T-helper 2 cell treated with Interferon-gamma antibody and Interleukin-4, amounts not matched to agents 5 μg/mL and 100 μg/mL, for 36 hours (primary cell): ENCODE data around the gene HYI.

Experiments used
- DNase-seq: peaks from one replicate; pipeline ENCODE4 v3.0.0; 2021; ENCODE audit warnings: low spot score
- H3K27ac Mint-ChIP-seq: one replicate; pipeline ENCODE4 v1.8.0; 2021; ENCODE audit warnings: mild to moderate bottlenecking, mixed read lengths
- H3K27me3 Mint-ChIP-seq: one replicate; pipeline ENCODE4 v1.8.0; 2021; ENCODE audit warnings: low read depth, mixed read lengths
- H3K36me3 Mint-ChIP-seq: one replicate; pipeline ENCODE4 v1.8.0; 2021; ENCODE audit warnings: low read depth, mixed read lengths
- H3K4me1 Mint-ChIP-seq: one replicate; pipeline ENCODE4 v1.8.0; 2021; ENCODE audit warnings: low read depth, mixed read lengths
- H3K4me3 Mint-ChIP-seq: one replicate; pipeline ENCODE4 v1.8.0; 2022; ENCODE audit warnings: mild to moderate bottlenecking, moderate library complexity, mixed read lengths
- H3K9me3 Mint-ChIP-seq: one replicate; pipeline ENCODE4 v1.8.0; 2021; ENCODE audit warnings: mixed read lengths

Gene HYI

DNA sequence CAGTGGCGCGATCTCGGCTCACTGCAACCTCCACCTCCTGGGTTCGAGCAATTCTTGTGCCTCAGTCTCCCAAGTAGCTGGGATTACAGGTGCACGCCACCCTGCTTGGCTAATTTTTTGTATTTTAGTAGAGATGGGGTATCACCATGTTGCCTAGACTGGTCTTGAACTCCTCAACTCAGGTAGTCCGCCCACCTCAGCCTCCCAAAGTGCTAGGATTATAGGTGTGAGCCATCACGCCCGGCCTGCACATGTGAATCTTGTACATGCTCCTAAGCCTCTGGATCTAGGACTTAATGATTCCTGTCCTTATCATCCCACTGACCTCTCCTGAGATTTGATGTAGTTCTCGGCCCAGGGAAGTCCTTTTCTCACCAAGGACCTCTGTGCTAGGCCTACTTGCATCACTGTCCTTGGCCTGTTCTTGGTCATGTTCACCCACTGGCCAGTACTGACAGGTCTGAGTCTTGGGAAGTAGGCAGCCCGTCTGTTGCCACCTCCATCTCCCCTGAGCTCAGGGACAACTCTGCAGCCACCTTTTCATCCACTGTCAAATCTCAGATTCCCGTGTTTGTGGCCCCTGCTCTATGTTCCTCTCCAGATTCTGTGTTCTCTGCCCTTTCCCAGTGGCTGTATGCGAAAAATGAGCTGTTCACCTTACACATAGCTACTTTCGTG is 9.4 kb downstream of the HYI start:
- Mint-ChIP-seq H3K36me3 (peaks cover 43% of the 10 kb centered on the region), H3K4me1 (no peaks in the 10 kb centered on the region), H3K9me3 (no peaks in the 10 kb centered on the region), H3K4me3 (no peak overlapping the region), H3K27ac (no peak overlapping the region), H3K27me3 (no peaks in the 10 kb centered on the region)
- no peak for DNase-seq

GRCh38 chr1:43443197-43443946 is 10.4 kb downstream of the HYI start:
- Mint-ChIP-seq H3K4me3 (no peak overlapping the region), H3K4me1 (no peaks in the 10 kb centered on the region), H3K9me3 (no peaks in the 10 kb centered on the region), H3K36me3 (peaks cover 37% of the 10 kb centered on the region), H3K27me3 (no peaks in the 10 kb centered on the region), H3K27ac (no peak overlapping the region)
- DNase-seq: no peak

- no peak for DNase-seq
- H3K27ac Mint-ChIP-seq: no peak overlapping the region
These were observed 11.0 kb downstream of the HYI start for GRCh38 chr1:43442756-43443155.

GRCh38 chr1:43441894-43442637 is 11.7 kb downstream of the HYI start:
- Mint-ChIP-seq H3K4me3 (no peak overlapping the region), H3K27ac (no peak overlapping the region), H3K36me3 (peaks cover 32% of the 10 kb centered on the region), H3K4me1 (no peaks in the 10 kb centered on the region), H3K27me3 (no peaks in the 10 kb centered on the region), H3K9me3 (no peaks in the 10 kb centered on the region)
- DNase-seq: no peak

More at GRCh38 chr1:43442756-43443155, 11.0 kb downstream of the HYI start:
- no peaks in the 10 kb centered on the region for H3K4me1 Mint-ChIP-seq
- H3K27me3 Mint-ChIP-seq: no peaks in the 10 kb centered on the region
- H3K36me3 Mint-ChIP-seq: peaks cover 37% of the 10 kb centered on the region
- no peaks in the 10 kb centered on the region for H3K9me3 Mint-ChIP-seq
- H3K4me3 Mint-ChIP-seq: no peak overlapping the region

- Mint-ChIP-seq H3K9me3 (no peaks in the 10 kb centered on the region), H3K27me3 (no peaks in the 10 kb centered on the region), H3K4me1 (no peaks in the 10 kb centered on the region), H3K4me3 (no peak overlapping the region), H3K27ac (no peak overlapping the region), H3K36me3 (peaks cover 30% of the 10 kb centered on the region)
- no peak for DNase-seq
These were observed 12.4 kb downstream of the HYI start for GRCh38 chr1:43441166-43441893.

DNA sequence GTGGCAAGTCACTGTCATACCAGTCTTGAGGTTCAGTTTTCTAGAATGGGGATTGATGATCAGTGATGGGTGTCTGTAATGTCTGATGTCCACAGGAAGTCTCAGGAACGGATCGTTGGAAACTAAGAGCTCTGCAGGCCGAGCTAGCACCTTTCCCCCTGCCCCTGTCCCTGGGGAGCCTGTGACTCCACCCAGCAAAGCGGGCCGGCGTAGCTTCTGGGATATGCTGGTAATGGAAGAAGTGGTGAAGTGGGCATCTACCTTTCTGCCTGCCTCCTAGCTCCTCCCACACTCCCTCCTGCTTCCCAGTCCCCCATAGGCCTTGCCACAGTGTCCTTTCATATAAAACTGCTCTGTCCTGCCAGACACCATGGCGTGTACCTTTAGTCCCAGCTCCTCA is 13.4 kb downstream of the HYI start:
- Mint-ChIP-seq H3K27me3 (no peaks in the 10 kb centered on the region), H3K27ac (no peak overlapping the region), H3K9me3 (no peaks in the 10 kb centered on the region), H3K36me3 (peaks cover 27% of the 10 kb centered on the region), H3K4me1 (peaks cover 2% of the 10 kb centered on the region), H3K4me3 (no peak overlapping the region)
- no peak for DNase-seq

- Mint-ChIP-seq H3K4me3 (no peak overlapping the region), H3K27me3 (no peaks in the 10 kb centered on the region), H3K27ac (no peak overlapping the region), H3K9me3 (no peaks in the 10 kb centered on the region), H3K4me1 (peaks cover 3% of the 10 kb centered on the region), H3K36me3 (peaks cover 23% of the 10 kb centered on the region)
- no peak for DNase-seq
These were observed 13.9 kb downstream of the HYI start for GRCh38 chr1:43439781-43440180.

DNA sequence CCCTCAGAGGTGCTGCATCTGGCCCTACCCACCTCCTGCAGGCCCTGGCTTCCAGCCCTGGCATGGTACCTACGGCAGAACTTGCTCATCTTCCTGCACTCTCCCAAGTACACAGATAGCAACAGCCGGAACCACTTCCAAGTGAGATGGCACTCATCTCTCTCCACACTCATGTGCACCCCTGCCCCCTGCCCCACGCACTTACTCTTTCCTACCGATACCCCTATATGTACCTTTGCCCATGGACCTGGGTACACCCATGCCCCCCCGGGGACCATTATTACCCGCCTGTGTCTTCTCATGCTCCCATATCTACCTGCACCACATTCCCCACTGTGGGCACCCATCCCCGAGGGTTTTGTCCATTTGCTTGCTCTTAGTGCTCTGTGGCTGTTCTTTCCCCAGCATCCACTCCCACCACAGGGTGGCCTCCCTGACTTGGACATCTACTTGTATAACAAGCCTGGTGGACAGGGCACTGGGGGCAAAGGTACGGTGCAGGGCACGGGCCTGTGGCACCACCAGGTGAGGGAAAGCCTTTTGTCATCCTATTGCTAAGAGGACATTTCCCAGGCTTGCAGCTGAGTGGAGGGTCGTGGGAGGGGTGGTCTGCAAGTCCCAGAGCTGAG is 14.7 kb downstream of the HYI start:
- Mint-ChIP-seq H3K9me3 (no peaks in the 10 kb centered on the region), H3K27ac (no peak overlapping the region), H3K36me3 (peaks cover 19% of the 10 kb centered on the region), H3K27me3 (no peaks in the 10 kb centered on the region), H3K4me1 (peaks cover 3% of the 10 kb centered on the region), H3K4me3 (no peak overlapping the region)
- no peak for DNase-seq

- Mint-ChIP-seq H3K4me1 (peaks cover 3% of the 10 kb centered on the region), H3K9me3 (no peaks in the 10 kb centered on the region), H3K27ac (no peak overlapping the region), H3K4me3 (no peak overlapping the region), H3K36me3 (peaks cover 19% of the 10 kb centered on the region), H3K27me3 (no peaks in the 10 kb centered on the region)
- no peak for DNase-seq
These were observed 15.2 kb downstream of the HYI start for GRCh38 chr1:43438576-43438952.

GRCh38 chr1:43438006-43438405 is 15.7 kb downstream of the HYI start:
- Mint-ChIP-seq H3K9me3 (no peaks in the 10 kb centered on the region), H3K36me3 (peaks cover 17% of the 10 kb centered on the region)

DNA sequence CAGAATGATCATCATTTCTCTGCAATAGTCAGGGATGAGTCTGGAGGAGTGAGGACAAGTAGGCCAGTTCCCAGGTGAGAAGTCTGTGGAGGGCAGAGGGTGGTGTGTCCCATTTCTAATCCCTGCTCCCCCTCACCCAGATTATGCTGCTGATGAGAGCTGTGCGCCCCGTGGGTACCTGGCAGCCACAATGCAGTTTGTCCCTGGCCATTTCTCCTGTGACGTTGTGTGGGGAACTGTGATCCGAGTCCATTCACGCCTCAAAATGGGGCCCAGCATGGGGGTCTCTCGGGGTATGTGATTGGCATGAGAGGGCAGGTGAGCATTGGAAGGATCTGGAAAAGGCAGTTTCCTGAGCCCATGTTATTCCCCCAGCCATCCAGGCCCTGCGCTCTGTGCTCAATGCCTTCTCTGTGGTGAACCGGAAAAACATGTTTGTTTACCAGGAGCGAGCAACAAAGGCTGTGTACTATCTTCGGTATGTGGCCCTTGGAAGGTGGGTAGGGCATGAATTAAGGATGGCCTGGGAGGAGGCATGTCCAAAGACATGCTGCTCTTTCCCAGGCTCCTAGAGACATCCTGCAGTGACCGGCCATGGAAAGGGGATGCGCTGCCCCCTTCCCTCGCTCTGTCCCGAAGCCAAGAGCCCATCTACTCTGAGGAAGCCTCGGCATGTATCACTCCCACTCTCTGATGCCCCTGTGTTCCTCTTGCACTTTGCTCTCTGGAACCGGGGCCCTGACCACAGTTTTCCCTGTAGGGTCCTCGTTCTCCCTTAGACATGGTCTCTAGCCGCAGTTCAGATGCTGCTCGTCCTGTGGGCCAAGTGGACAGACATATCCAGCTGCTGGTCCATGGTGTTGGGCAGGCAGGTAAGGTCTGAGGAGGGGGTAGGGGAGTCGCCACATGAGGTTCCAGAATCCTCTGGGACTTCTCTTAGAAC is 16.4 kb downstream of the HYI start:
- H3K36me3 Mint-ChIP-seq: peaks cover 21% of the 10 kb centered on the region
- H3K4me1 Mint-ChIP-seq: peaks cover 3% of the 10 kb centered on the region

More at GRCh38 chr1:43438006-43438405, 15.7 kb downstream of the HYI start:
- no peak overlapping the region for H3K4me3 Mint-ChIP-seq
- no peaks in the 10 kb centered on the region for H3K27me3 Mint-ChIP-seq
- peaks cover 3% of the 10 kb centered on the region for H3K4me1 Mint-ChIP-seq
- no peak overlapping the region for H3K27ac Mint-ChIP-seq
- DNase-seq: no peak

DNA sequence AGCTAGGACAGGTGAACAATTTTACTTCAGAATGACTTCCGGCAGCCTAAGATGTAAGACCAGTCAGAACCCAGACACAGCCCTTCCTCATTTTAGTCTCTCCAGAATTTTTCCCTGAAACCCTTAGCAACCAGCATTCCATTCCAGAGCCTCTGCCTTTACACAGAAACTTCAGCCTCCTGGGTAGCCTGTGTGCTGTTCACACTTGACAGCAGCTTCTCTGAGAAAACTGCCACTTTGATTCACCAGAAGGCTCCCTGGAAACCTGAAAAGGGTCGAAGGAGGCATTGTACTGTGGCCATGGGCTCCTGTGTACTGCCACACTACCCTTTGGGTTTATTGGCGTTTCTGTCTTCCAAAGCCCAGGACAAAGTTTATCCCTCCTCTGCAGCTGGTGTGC is 17.4 kb downstream of the HYI start:
- no peak overlapping the region for H3K4me3 Mint-ChIP-seq
- peaks cover 27% of the 10 kb centered on the region for H3K36me3 Mint-ChIP-seq
- no peak overlapping the region for H3K27ac Mint-ChIP-seq
- no peaks in the 10 kb centered on the region for H3K27me3 Mint-ChIP-seq
- H3K4me1 Mint-ChIP-seq: peaks cover 3% of the 10 kb centered on the region
- H3K9me3 Mint-ChIP-seq: no peaks in the 10 kb centered on the region
- DNase-seq: no peak

More for the DNA sequence above, 16.4 kb downstream of the HYI start:
- H3K27me3 Mint-ChIP-seq: no peaks in the 10 kb centered on the region
- H3K4me3 Mint-ChIP-seq: no peak overlapping the region
- no peak for DNase-seq
- H3K27ac Mint-ChIP-seq: peak overlapping the region; percentile 18
- no peaks in the 10 kb centered on the region for H3K9me3 Mint-ChIP-seq
